HepG2 (cell line): ENCODE measurements around the gene ARCN1. TPM values are rescaled to one million over a fixed set of nuclear protein-coding genes. Genes with fewer than 3 reads are reported as not detected.

Experiments used
- AGO2 ChIP-seq: fragments of 200-400 bp; formaldehyde crosslinking; optimal IDR thresholded peaks from 2 replicates; pipeline ENCODE3; 2017; ENCODE audit warnings: mild to moderate bottlenecking, low read depth, low read length, moderate library complexity
- CEBPB ChIP-seq: IDR thresholded peaks from 2 replicates; pipeline ENCODE4 v1.6.1; 2011; ENCODE audit warnings: low read depth, low read length, improper control_type of control experiment, borderline replicate concordance
- DMAP1 ChIP-seq: IDR thresholded peaks from 2 replicates; pipeline ENCODE4 v1.6.1; 2016
- ETV5 ChIP-seq: IDR thresholded peaks from 2 replicates; pipeline ENCODE4 v1.6.1; 2018; ENCODE audit warnings: missing biosample characterization, missing genetic modification reagents, inconsistent platforms, borderline replicate concordance
- FIP1L1 ChIP-seq: fragments of 200-400 bp; formaldehyde crosslinking; IDR thresholded peaks from 2 replicates; pipeline ENCODE4 v1.6.1; 2018; ENCODE audit warnings: low read depth, mild to moderate bottlenecking, low read length, moderate library complexity, borderline replicate concordance; ENCODE audit not compliant: insufficient read depth
- MYNN ChIP-seq: sonication (generic); formaldehyde crosslinking; IDR thresholded peaks from 2 replicates; pipeline ENCODE4 v1.4.0; 2020; ENCODE audit warnings: mild to moderate bottlenecking, low read depth, missing genetic modification reagents
- ZNF317 ChIP-seq: sonication (generic); formaldehyde crosslinking; IDR thresholded peaks from 2 replicates; pipeline ENCODE4 v1.5.0; 2020; ENCODE audit warnings: mild to moderate bottlenecking, missing genetic modification reagents
- ZNF337 ChIP-seq: sonication (generic); formaldehyde crosslinking; IDR thresholded peaks from 2 replicates; pipeline ENCODE4 v1.5.1; 2020; ENCODE audit warnings: missing genetic modification reagents, low read depth, mild to moderate bottlenecking, borderline replicate concordance
- ZNF556 ChIP-seq: sonication (generic); formaldehyde crosslinking; IDR thresholded peaks from 2 replicates; pipeline ENCODE4 v1.4.0; 2020; ENCODE audit warnings: mild to moderate bottlenecking, missing genetic modification reagents, borderline replicate concordance
- ZNF563 ChIP-seq: sonication (generic); formaldehyde crosslinking; IDR thresholded peaks from 2 replicates; pipeline ENCODE4 v1.8.0; 2022; ENCODE audit warnings: mild to moderate bottlenecking, moderate library complexity, missing genetic modification reagents
- ZNF646 ChIP-seq: sonication (generic); formaldehyde crosslinking; IDR thresholded peaks from 2 replicates; pipeline ENCODE4 v1.9.0; 2021; ENCODE audit warnings: mild to moderate bottlenecking, missing genetic modification reagents
- polyA plus RNA-seq, 8 experiments: library from polyadenylated mRNA; depleted of rRNA in 3 of 8; stranded (reverse) in 7 of 8; unstranded in 1 of 8; fragments of >200 nt; fragmentation: Illumina TruSeq in 4 of 8; extraction: Trizol in 4 of 8; gene quantifications; 2 replicates each; pipeline versions ENCODE4 v1.2.1 to v1.2.3, GENCODE V29; 2011 to 2016; ENCODE audit warnings: low read depth in 4 of 8, missing spikeins in 1 of 8, mixed read lengths in 1 of 8; ENCODE audit not compliant: insufficient read depth in 1 of 8
- total RNA-seq, 5 experiments: library from RNA; depleted of rRNA; stranded (reverse); fragments of >200 nt; fragmentation: Illumina TruSeq; extraction: Trizol; gene quantifications; 2 replicates each; pipeline ENCODE4 v1.2.3, GENCODE V29; 2016; ENCODE audit warnings: low read depth in 1 of 5
- TF ChIP-seq, protein P1 (sequence below): sonication (generic); formaldehyde crosslinking; IDR thresholded peaks from 2 replicates; pipeline ENCODE4 v1.8.1; 2023; ENCODE audit warnings: mild to moderate bottlenecking, missing genetic modification reagents
- TF ChIP-seq, protein P2 (sequence below): sonication (generic); formaldehyde crosslinking; IDR thresholded peaks from 2 replicates; pipeline ENCODE4 v1.5.0; 2020; ENCODE audit warnings: mild to moderate bottlenecking, missing genetic modification reagents
- TF ChIP-seq, protein P3 (sequence below): sonication (generic); formaldehyde crosslinking; IDR thresholded peaks from 2 replicates; pipeline ENCODE4; 2020; ENCODE audit warnings: missing genetic modification reagents, mild to moderate bottlenecking, borderline replicate concordance

Gene ARCN1
- total and polyA plus RNA-seq, 2 of the 13 experiments (the other 11 are each of a cell fraction or from before 2014, with no cell fraction given), result 148 to 200 TPM

DNA sequence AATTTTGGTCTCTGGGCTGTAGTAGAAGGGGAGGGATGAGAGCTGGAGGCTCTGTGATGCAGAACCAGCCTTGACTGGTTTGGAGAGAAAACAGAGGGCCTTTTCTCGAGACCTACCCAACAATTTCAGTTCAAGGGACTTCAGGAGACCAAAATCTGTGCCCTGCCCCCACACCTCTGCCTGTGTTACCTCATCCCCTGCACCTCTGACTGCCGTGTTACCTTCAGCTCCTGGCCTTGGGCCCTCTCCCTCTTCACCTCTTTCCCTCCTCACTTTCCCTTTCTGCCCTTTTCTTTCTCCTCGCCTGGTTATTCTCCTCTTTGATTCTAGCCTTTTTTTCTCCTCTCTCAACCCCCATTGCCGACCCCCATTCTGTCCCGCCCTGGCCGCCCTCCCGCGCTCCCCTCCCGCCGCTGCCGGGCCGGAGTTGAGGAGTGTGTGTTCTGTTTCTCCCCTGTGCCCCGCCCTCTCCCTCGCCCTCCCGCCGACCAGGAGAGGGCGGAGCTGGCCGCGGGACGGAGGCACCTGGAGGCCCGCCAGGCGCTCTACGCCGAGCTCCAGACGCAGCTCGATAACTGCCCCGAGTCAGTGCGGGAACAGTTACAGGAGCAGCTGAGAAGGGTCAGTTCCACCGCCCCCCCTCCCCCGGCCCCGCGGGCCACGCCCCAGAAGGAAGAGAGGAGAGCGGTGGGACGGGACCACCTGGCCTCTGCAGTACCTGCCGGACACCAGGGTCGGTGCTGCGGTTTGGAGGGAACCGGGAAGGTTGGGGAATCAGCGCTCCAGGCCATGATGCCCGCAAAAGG lies 62.4 kb downstream of the ARCN1 start (continued):
- TF ChIP-seq ZNF556 (CRISPR knock-in tag), result no peak
- TF ChIP-seq MYNN, result no peak
- TF ChIP-seq, protein P1, sequence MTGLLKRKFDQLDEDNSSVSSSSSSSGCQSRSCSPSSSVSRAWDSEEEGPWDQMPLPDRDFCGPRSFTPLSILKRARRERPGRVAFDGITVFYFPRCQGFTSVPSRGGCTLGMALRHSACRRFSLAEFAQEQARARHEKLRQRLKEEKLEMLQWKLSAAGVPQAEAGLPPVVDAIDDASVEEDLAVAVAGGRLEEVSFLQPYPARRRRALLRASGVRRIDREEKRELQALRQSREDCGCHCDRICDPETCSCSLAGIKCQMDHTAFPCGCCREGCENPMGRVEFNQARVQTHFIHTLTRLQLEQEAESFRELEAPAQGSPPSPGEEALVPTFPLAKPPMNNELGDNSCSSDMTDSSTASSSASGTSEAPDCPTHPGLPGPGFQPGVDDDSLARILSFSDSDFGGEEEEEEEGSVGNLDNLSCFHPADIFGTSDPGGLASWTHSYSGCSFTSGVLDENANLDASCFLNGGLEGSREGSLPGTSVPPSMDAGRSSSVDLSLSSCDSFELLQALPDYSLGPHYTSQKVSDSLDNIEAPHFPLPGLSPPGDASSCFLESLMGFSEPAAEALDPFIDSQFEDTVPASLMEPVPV, result no peak
- no peak for TF ChIP-seq ETV5 (CRISPR knock-in tag)
- TF ChIP-seq, protein P2, sequence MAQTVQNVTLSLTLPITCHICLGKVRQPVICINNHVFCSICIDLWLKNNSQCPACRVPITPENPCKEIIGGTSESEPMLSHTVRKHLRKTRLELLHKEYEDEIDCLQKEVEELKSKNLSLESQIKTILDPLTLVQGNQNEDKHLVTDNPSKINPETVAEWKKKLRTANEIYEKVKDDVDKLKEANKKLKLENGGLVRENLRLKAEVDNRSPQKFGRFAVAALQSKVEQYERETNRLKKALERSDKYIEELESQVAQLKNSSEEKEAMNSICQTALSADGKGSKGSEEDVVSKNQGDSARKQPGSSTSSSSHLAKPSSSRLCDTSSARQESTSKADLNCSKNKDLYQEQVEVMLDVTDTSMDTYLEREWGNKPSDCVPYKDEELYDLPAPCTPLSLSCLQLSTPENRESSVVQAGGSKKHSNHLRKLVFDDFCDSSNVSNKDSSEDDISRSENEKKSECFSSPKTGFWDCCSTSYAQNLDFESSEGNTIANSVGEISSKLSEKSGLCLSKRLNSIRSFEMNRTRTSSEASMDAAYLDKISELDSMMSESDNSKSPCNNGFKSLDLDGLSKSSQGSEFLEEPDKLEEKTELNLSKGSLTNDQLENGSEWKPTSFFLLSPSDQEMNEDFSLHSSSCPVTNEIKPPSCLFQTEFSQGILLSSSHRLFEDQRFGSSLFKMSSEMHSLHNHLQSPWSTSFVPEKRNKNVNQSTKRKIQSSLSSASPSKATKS (CRISPR knock-in tag), result no peak
- no peak for TF ChIP-seq ZNF563 (CRISPR knock-in tag)
- TF ChIP-seq, protein P3, sequence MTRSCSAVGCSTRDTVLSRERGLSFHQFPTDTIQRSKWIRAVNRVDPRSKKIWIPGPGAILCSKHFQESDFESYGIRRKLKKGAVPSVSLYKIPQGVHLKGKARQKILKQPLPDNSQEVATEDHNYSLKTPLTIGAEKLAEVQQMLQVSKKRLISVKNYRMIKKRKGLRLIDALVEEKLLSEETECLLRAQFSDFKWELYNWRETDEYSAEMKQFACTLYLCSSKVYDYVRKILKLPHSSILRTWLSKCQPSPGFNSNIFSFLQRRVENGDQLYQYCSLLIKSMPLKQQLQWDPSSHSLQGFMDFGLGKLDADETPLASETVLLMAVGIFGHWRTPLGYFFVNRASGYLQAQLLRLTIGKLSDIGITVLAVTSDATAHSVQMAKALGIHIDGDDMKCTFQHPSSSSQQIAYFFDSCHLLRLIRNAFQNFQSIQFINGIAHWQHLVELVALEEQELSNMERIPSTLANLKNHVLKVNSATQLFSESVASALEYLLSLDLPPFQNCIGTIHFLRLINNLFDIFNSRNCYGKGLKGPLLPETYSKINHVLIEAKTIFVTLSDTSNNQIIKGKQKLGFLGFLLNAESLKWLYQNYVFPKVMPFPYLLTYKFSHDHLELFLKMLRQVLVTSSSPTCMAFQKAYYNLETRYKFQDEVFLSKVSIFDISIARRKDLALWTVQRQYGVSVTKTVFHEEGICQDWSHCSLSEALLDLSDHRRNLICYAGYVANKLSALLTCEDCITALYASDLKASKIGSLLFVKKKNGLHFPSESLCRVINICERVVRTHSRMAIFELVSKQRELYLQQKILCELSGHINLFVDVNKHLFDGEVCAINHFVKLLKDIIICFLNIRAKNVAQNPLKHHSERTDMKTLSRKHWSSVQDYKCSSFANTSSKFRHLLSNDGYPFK, result no peak
- no peak for TF ChIP-seq ZNF317 (CRISPR knock-in tag)
- TF ChIP-seq AGO2, result peak; percentile 73
- TF ChIP-seq FIP1L1, result no peak
- TF ChIP-seq DMAP1 (CRISPR knock-in tag), result no peak
- TF ChIP-seq ZNF337 (CRISPR knock-in tag), result no peak
- no peak for TF ChIP-seq ZNF646 (CRISPR knock-in tag)
- no peak for TF ChIP-seq CEBPB
